HG03521 (cell line): Measurements from ENCODE around the gene HMX3.

Experiments used
- ATAC-seq: cut with Tn5 transposase; IDR thresholded peaks from one replicate; pipeline ENCODE4 v1.9.1; 2021; ENCODE audit warnings: mild to moderate bottlenecking, moderate library complexity; ENCODE audit not compliant: unreplicated experiment

The HMX3 gene

GRCh38 chr10:123135415-123136141 lies at the start of gene HMX3:
TSS of gene HMX3 (plus strand) at chr10:123135970. CDS start at chr10:123136051, 81 bp downstream.
- ATAC-seq: no peak

GRCh38 chr10:123086281-123086680 lies 49.5 kb upstream of the HMX3 start:
- no peak for ATAC-seq

GRCh38 chr10:123087348-123087747 lies 48.4 kb upstream of the HMX3 start:
- no peak for ATAC-seq

GRCh38 chr10:123087786-123088185 lies 48.0 kb upstream of the HMX3 start:
- ATAC-seq: no peak

- ATAC-seq: no peak
Observed at GRCh38 chr10:123092635-123093414, 42.9 kb upstream of the HMX3 start.

GRCh38 chr10:123093489-123093888 lies 42.3 kb upstream of the HMX3 start:
- ATAC-seq: no peak

- no peak for ATAC-seq
Observed at GRCh38 chr10:123096452-123096851, 39.3 kb upstream of the HMX3 start.

- ATAC-seq: no peak
Observed at GRCh38 chr10:123097039-123097438, 38.7 kb upstream of the HMX3 start.

- no peak for ATAC-seq
Observed at GRCh38 chr10:123100030-123100762, 35.6 kb upstream of the HMX3 start.

- no peak for ATAC-seq
Observed at GRCh38 chr10:123101872-123102271, 33.9 kb upstream of the HMX3 start.

GRCh38 chr10:123102673-123103072 lies 33.1 kb upstream of the HMX3 start:
- ATAC-seq: no peak

GRCh38 chr10:123103944-123104343 lies 31.8 kb upstream of the HMX3 start:
- ATAC-seq: no peak

- ATAC-seq: no peak
Observed at GRCh38 chr10:123109466-123109865, 26.3 kb upstream of the HMX3 start.

- no peak for ATAC-seq
Observed at GRCh38 chr10:123117644-123118417, 17.9 kb upstream of the HMX3 start.

- no peak for ATAC-seq
Observed at GRCh38 chr10:123119081-123119480, 16.7 kb upstream of the HMX3 start.

GRCh38 chr10:123126246-123126645 lies 9.5 kb upstream of the HMX3 start:
- ATAC-seq: no peak

- no peak for ATAC-seq
Observed at GRCh38 chr10:123129618-123130271, 6.0 kb upstream of the HMX3 start.

- peak; percentile 52 for ATAC-seq
Observed at GRCh38 chr10:123132576-123133477, 2.9 kb upstream of the HMX3 start.
